ENCODE measurements around the gene PCDHA4. TPM values are rescaled to one million over a fixed set of nuclear protein-coding genes. Genes with fewer than 3 reads are reported as not detected.

The PCDHA4 gene
- total and polyA plus RNA-seq, 2 of the 8 experiments (the other 6 are each of a cell fraction or from before 2014, with no cell fraction given), result 3.7 to 5.7 TPM

GRCh38 chr5:140808889-140809291, 2.0 kb downstream of the PCDHA4 start:
- no peak overlapping the region for H3K18ac ChIP-seq (ENCODE audit: extremely low read depth, low read length)
- TF ChIP-seq TAF7 (optimal IDR thresholded peaks at IDR 0.05; ENCODE audit: borderline replicate concordance, low read depth, low read length), result no peak
- no peak for TF ChIP-seq RAD21 (IDR thresholded peaks at IDR 0.05 in 1 of 2, conservative IDR thresholded peaks at IDR 0.05 in 1 of 2; ENCODE audit: low read depth in 2 of 2, low read length in 2 of 2)
- TF ChIP-seq CHD2 (IDR thresholded peaks at IDR 0.05; ENCODE audit: low read length), result no peak
- TF ChIP-seq BRCA1 (IDR thresholded peaks at IDR 0.05; ENCODE audit: low read depth, low read length), result no peak
- TF ChIP-seq EP300 (IDR thresholded peaks at IDR 0.05; ENCODE audit: borderline replicate concordance in 1 of 2, low read depth in 2 of 2, low read length in 2 of 2), result no peak
- no peak for TF ChIP-seq TEAD4 (IDR thresholded peaks at IDR 0.05; ENCODE audit: low read depth, low read length)
- TF ChIP-seq YY1 (IDR thresholded peaks at IDR 0.05; ENCODE audit: low read depth, low read length), result no peak
- TF ChIP-seq RBBP5 (IDR thresholded peaks at IDR 0.05; ENCODE audit: borderline replicate concordance, low read depth, low read length), result no peak
- TF ChIP-seq ATF2 (IDR thresholded peaks at IDR 0.05; ENCODE audit: low read length), result no peak
- TF ChIP-seq CEBPB (IDR thresholded peaks at IDR 0.05; ENCODE audit: low read depth, low read length), result no peak
- TF ChIP-seq NANOG (IDR thresholded peaks at IDR 0.05; ENCODE audit: insufficient read depth, low read depth, low read length, poor library complexity, severe bottlenecking), result no peak
- TF ChIP-seq SIN3A (conservative IDR thresholded peaks at IDR 0.05 in 1 of 2, IDR thresholded peaks at IDR 0.05 in 1 of 2; ENCODE audit: low read depth in 1 of 2, low read length in 2 of 2), result no peak

More at GRCh38 chr5:140808889-140809291, 2.0 kb downstream of the PCDHA4 start:
- H3K23me2 ChIP-seq (ENCODE audit: low read depth, low read length), result no peaks in the 10 kb centered on the region
- H2AK5ac ChIP-seq (ENCODE audit: low read depth, low read length), result no peak overlapping the region
- no peak overlapping the region for H3K4me2 ChIP-seq (ENCODE audit: insufficient read depth in 1 of 2, low read depth in 2 of 2, low read length in 2 of 2)
- H4K91ac ChIP-seq (replicated peaks; ENCODE audit: insufficient read length, low read length), result no peak overlapping the region
- H2AFZ ChIP-seq (ENCODE audit: low read length), result no peak overlapping the region
- H3K27ac ChIP-seq (ENCODE audit: low read depth, low read length), result no peak overlapping the region
- no peak overlapping the region for H3K23ac ChIP-seq (ENCODE audit: insufficient read length)
- no peak overlapping the region for H4K5ac ChIP-seq (ENCODE audit: insufficient read length, low read depth, low read length)
- POLR2A ChIA-PET (ENCODE audit: partially characterized antibody), result interaction anchor here (1.1 to 1.4 kb wide), 2 partner anchors 9 to 22 kb away, joined by 4 to 5 read pairs; partner anchors contain the start of gene PCDHA1
- no peak overlapping the region for H3K56ac ChIP-seq (replicated peaks; ENCODE audit: insufficient read length, low read depth, low read length)
- H3K14ac ChIP-seq (ENCODE audit: insufficient read length), result no peak overlapping the region
- H3K27me3 ChIP-seq (replicated peaks in 1 of 4; ENCODE audit: control insufficient read depth in 3 of 4, extremely low read depth in 1 of 4, insufficient read depth in 3 of 4, low read length in 3 of 4), result no peaks in the 10 kb centered on the region
- H3K4ac ChIP-seq (replicated peaks; ENCODE audit: insufficient read length, low read depth, low read length), result no peak overlapping the region
- no peaks in the 10 kb centered on the region for H3K79me2 ChIP-seq (ENCODE audit: control insufficient read depth in 1 of 2, insufficient read depth in 2 of 2, low read length in 2 of 2)
- H3K9me3 ChIP-seq (ENCODE audit: insufficient read depth in 2 of 2, low read depth in 1 of 2, low read length in 1 of 2), result no peaks in the 10 kb centered on the region; a peak in 1 of 4 replicates
- H2BK12ac ChIP-seq (ENCODE audit: low read depth, low read length), result no peak overlapping the region
- no peak overlapping the region for H2BK5ac ChIP-seq (ENCODE audit: low read depth, low read length)
- FAIRE-seq (no peak), DNase-seq (ENCODE audit: low read depth in 1 of 2, low spot score in 2 of 2) (no peak)
- H2BK20ac ChIP-seq (ENCODE audit: low read length), result no peak overlapping the region
- peak overlapping the region; percentile 68; the same call in 1 of the 2 replicates for H4K8ac ChIP-seq (ENCODE audit: extremely low read depth, insufficient read depth, low read length)
- CTCF ChIA-PET (ENCODE audit: partially characterized antibody), result interaction anchor here (0.7 to 5.5 kb wide), 12 partner anchors 7 to 269 kb away, joined by 3 to 59 read pairs (median 24); partner anchors contain the start of genes PCDHA1, PCDHA2, PCDHA5 and PCDHA6
- H3K9ac ChIP-seq (replicated peaks in 1 of 4; ENCODE audit: extremely low read depth in 1 of 4, low read depth in 3 of 4, low read length in 3 of 4), result no peak overlapping the region
- no peak overlapping the region for H2BK120ac ChIP-seq (replicated peaks; ENCODE audit: low read depth, low read length)
- no peaks in the 10 kb centered on the region for H4K20me1 ChIP-seq (replicated peaks in 1 of 2; ENCODE audit: control insufficient read depth in 1 of 2, insufficient read depth in 2 of 2, low read length in 2 of 2)
- no peak overlapping the region for H2BK15ac ChIP-seq (ENCODE audit: low read length)
- WGBS, 2 experiments (ENCODE audit: extremely low coverage in 1 of 2, insufficient coverage in 1 of 2, insufficient read length in 1 of 2, insufficient replicate concordance in 2 of 2, low coverage in 1 of 2, low lambda C conversion rate in 2 of 2, missing lambda C conversion rate in 1 of 2), result 94% methylated on average over 39 of the region's 43 CpGs; no CpG with 5 or more reads in 1 of the 2 experiments
- H3K79me1 ChIP-seq (ENCODE audit: low read depth, low read length), result no peaks in the 10 kb centered on the region
- H3K4me1 ChIP-seq (replicated peaks in 1 of 4; ENCODE audit: control insufficient read depth in 3 of 4, insufficient read depth in 4 of 4, low read length in 3 of 4), result no peaks in the 10 kb centered on the region
- H3K36me3 ChIP-seq (ENCODE audit: control insufficient read depth in 2 of 4, insufficient read depth in 4 of 4, low read length in 3 of 4), result no peaks in the 10 kb centered on the region
- no peak overlapping the region for H3K4me3 ChIP-seq (ENCODE audit: extremely low read depth in 1 of 4, insufficient read depth in 2 of 4, low read depth in 3 of 4, low read length in 4 of 4)
